ENCODE data around the gene RALGDS.
"Not testable (repeated sequence)": the region's sequence is repeated elsewhere in the genome, so short reads cannot be mapped to it uniquely, and the experiment has no call there.

RALGDS gene

GRCh38 chr9:133107961-133108793 lies 12.9 kb downstream of the RALGDS start:
- DNase-seq (ENCODE audit: low read depth in 1 of 2, low spot score in 1 of 2) = no peak

- DNase-seq (ENCODE audit: low read depth in 1 of 2, low spot score in 1 of 2) = no peak
These were observed 13.8 kb downstream of the RALGDS start for GRCh38 chr9:133107245-133107722.

- no peak for DNase-seq (ENCODE audit: low read depth in 1 of 2, low spot score in 1 of 2)
These were observed 14.4 kb downstream of the RALGDS start for GRCh38 chr9:133106511-133107244.

- no peak for DNase-seq (ENCODE audit: low read depth in 1 of 2, low spot score in 1 of 2)
These were observed 15.6 kb downstream of the RALGDS start for GRCh38 chr9:133105461-133105770.

- no peak for DNase-seq (ENCODE audit: low read depth in 1 of 2, low spot score in 1 of 2)
These were observed 16.2 kb downstream of the RALGDS start for GRCh38 chr9:133104718-133105460.

GRCh38 chr9:133103987-133104505 lies 17.0 kb downstream of the RALGDS start:
- no peak for DNase-seq (ENCODE audit: low read depth in 1 of 2, low spot score in 1 of 2)

- peak in 1 of 2 donors; percentile 27 for DNase-seq (ENCODE audit: low read depth in 1 of 2, low spot score in 1 of 2)
These were observed 17.7 kb downstream of the RALGDS start for GRCh38 chr9:133103183-133103986.

- no peak for DNase-seq (ENCODE audit: low read depth in 1 of 2, low spot score in 1 of 2)
These were observed 18.6 kb downstream of the RALGDS start for GRCh38 chr9:133102190-133103021.

- no peak for DNase-seq (ENCODE audit: low read depth in 1 of 2, low spot score in 1 of 2)
These were observed 19.5 kb downstream of the RALGDS start for GRCh38 chr9:133101356-133102189.

- DNase-seq (ENCODE audit: low read depth in 1 of 2, low spot score in 1 of 2) = no peak
These were observed 20.3 kb downstream of the RALGDS start for GRCh38 chr9:133100506-133101355.

GRCh38 chr9:133099726-133100505 lies 21.1 kb downstream of the RALGDS start:
- no peak for DNase-seq (ENCODE audit: low read depth in 1 of 2, low spot score in 1 of 2)

GRCh38 chr9:133098871-133099270 lies 22.2 kb downstream of the RALGDS start:
- DNase-seq (ENCODE audit: low read depth in 1 of 2, low spot score in 1 of 2) = no peak

GRCh38 chr9:133098104-133098754 lies 22.8 kb downstream of the RALGDS start:
- DNase-seq (ENCODE audit: low read depth in 1 of 2, low spot score in 1 of 2) = no peak

- DNase-seq (ENCODE audit: low read depth in 1 of 2, low spot score in 1 of 2) = no peak
These were observed 26.1 kb downstream of the RALGDS start for GRCh38 chr9:133094842-133095393.

GRCh38 chr9:133094351-133094750 lies 26.7 kb downstream of the RALGDS start:
- not testable (repeated sequence) for DNase-seq (ENCODE audit: low read depth in 1 of 2, low spot score in 1 of 2)

- DNase-seq (ENCODE audit: low read depth in 1 of 2, low spot score in 1 of 2) = no peak
These were observed 30.2 kb downstream of the RALGDS start for GRCh38 chr9:133090752-133091385.

Measured in activated CD4-positive, alpha-beta T cell treated with anti-CD3 and anti-CD28 coated beads, Interleukin-2, amount 50 U/mL, for 24 hours (primary cell).